Esophagus mucosa (tissue), 1 donor: ENCODE results near the gene PRSS8. TPM values are rescaled to one million over a fixed set of nuclear protein-coding genes. Genes with fewer than 3 reads are reported as not detected.
A peak's percentile ranks its signal among the peaks of the same experiment; 100 is the strongest.
"Not testable (repeated sequence)": the region's sequence is repeated elsewhere in the genome, so short reads cannot be mapped to it uniquely, and the experiment has no call there.

Source experiments
- ATAC-seq: fragments of 200-7000 bp; cut with Tn5 transposase; one replicate; pipeline ENCODE4 v1.9.1; 2020
- total RNA-seq: library from RNA; stranded (reverse); gene quantifications from one replicate; pipeline ENCODE4 v1.2.4, GENCODE V29; 2023
- donor health status: DM: yes; HTN: yes; CAD: no.

The PRSS8 gene
- total RNA-seq, 1 donor from 2014 or later = 59.3 TPM

DNA sequence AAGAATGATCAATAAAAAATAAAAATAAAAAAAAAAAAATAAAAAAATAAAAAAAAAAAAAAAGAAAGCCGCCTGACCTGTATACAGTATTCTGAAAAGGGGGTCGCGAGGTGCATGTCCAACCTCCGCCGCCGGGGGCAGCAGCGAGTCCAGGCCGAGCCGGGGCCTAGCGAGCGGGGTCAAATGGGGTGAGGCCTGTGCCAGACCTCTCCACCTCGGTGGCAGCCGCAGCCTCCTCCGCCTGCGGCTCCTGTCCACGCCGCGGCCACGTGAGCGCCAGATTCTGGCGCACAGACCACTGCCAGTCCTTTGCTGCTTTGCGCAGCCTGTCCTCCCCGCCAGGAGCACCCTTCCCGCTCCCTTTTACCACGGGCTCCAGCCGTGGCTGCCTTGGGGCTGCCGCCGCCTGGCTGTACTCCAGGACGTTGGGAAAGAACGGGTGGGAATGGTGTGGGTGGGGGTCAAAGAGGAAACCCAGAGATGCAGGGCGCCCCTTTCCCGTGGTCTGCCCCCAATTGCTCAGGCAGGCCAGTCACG lies 29.8 kb downstream of the PRSS8 start:
- peak; percentile 69 for ATAC-seq

- ATAC-seq = not testable (repeated sequence)
These were observed 34.5 kb downstream of the PRSS8 start for GRCh38 chr16:31100876-31101641.

DNA sequence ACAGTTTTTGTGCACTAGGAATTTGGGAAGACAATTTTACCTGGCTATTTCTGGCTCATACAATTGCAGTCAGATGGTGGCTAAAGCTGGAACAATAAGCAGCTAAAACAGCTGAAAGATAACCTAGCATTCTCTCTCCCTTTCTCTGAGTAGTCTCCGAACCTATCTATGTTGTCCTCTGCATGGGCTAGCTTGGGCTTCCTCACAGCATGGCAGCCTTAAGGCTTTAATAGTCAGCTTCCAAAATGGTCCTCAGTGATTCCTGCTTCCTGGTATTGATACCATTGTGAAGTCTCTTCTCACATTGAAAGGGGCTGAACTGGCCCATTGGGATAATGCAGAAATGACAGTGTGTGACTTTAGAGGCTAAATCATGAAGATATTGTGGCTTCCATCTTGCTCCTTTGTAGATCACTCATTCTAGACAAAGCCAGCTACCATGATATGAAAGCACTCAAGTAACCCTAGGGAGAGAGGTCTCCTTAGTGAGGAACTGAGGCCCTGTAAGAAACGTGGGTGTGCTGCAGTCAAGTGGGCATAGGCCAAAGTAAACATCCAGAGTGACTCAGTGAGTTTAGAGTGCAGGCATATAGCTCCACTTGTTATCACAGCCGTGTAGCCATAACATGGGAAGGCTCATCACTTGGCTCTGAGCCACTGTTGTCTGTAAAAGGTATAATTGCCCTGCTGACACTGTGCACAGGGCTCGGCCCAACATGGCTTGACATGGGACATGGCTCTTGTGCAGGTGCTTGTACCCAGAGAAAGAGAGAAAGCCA lies 35.5 kb downstream of the PRSS8 start:
- no peak for ATAC-seq

DNA sequence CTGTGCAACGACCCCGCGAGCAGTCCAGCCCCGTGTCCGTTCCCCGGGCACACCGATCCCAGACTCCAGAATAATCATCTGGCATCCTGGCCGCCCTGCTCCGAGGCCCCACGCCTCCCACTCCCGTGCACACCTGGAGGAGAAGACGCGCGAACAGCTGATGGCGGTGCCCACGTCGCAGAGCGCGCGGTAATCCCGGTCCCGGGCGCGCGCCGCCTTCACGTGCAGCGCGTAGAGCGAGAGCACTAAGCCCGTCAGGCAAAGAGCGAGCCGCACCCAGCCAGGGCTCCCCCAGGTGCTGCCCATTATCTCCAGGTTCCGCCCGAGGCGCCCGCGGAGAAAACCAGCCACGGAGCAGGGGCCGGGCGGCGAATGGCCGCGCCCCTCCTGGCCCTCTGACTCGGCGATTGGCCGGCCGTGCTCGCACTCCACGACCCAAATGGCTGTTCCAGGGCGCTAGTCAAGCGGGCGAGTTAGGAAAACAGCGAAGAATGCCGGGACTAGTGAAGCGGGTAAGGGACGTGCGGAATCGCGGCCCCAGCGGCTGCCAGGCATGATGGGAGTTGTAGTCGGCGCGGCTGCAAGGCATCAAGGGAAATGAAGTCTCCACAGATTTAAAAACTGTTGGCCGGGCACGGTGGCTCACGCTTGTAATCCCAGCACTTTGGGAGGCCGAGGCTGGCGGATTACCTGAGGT lies 41.0 kb downstream of the PRSS8 start, which contains the start of gene VKORC1:
Gene VKORC1 (minus strand): TSS at position 374 of the 697 bp plus-strand sequence. CDS start 68 bp downstream, at position 306.
- ATAC-seq = peak; percentile 92

- peak; percentile 2 for ATAC-seq
These were observed 41.5 kb downstream of the PRSS8 start for GRCh38 chr16:31094088-31094423.

GRCh38 chr16:31093132-31093703 lies 42.3 kb downstream of the PRSS8 start:
- ATAC-seq = no peak

GRCh38 chr16:31092330-31092729 lies 43.2 kb downstream of the PRSS8 start:
- ATAC-seq = no peak

- ATAC-seq = no peak
These were observed 45.0 kb downstream of the PRSS8 start for GRCh38 chr16:31090540-31090939.

DNA sequence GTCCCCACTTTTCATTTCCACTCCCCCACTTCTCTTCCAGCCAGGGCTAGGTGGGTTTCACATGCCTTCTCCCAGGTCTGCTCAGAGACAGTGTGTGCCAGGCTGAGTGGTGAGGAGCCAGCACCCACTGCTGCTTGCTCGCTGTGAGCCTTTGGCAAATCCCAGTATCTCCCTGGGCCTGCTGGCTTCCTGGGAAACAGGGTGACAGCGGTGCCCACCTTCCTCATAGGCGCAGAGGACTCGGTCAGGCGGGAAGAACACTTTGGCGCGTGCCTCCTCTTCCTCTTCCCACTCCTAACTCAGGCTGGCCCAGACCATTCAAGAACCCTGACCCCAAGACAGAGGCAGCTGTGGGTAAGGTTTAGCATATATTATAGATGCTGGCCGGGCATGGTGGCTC lies 46.3 kb downstream of the PRSS8 start:
- ATAC-seq = no peak

DNA sequence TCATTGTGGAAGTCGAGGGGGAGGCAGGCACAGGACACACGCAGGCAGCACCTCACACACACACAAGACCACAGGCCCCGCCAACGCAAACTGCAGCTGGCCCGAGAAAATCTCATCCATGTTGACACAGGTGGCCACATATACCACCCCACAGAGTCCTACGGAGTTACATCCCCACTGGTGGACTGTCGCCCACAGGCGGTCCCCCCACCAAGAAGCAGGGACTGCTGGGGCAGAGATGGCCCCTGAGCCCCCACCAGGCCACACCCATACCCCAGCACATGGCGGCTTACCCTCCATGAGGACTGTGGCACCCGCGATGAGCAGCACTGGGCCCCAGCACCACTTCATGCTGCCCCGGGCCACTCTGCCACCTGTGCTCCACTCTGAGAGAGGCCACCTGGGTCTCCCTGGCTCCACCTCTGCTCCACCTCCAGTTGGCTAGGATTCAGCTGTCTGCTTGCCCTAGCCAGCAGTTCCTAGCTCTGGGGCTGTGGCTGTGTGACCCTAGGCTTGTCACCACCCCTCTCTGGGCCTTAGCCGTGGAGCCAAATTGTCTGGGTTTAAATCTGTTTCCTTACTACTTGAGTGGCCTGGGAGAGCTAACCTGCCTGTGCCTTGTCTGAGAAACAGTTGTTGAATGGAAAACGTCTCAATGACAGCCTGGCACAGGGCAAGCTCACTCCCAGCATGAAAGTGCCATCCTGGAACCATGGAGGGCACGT lies 46.9 kb downstream of the PRSS8 start, which contains the start of gene PRSS53:
Gene PRSS53 (minus strand): TSS at position 485 of the 725 bp plus-strand sequence. CDS start 134 bp downstream, at position 351.
- no peak for ATAC-seq

GRCh38 chr16:31087971-31088370 lies 47.6 kb downstream of the PRSS8 start:
- ATAC-seq = no peak

DNA sequence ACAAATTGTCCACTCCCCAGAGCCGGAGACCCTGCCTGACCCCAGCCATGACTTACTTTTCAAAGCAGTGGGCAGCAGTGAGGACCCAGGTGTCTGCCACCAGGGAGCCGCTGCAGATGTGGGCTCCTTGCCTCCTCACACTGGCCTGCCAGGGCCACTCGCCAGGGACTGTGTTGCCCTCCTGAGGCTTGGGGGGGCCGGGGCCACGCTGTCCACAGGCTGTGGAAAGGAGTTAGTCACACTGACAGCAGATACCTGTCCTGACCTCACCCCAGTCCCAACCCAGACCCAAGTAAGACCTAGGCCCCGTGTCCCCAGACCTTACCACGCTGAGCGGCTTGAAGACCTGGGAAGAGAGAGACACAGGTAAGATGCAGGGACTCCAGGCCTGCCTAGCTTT lies 48.0 kb downstream of the PRSS8 start:
- ATAC-seq = no peak

- no peak for ATAC-seq
These were observed 49.0 kb downstream of the PRSS8 start for GRCh38 chr16:31086629-31086906.

DNA sequence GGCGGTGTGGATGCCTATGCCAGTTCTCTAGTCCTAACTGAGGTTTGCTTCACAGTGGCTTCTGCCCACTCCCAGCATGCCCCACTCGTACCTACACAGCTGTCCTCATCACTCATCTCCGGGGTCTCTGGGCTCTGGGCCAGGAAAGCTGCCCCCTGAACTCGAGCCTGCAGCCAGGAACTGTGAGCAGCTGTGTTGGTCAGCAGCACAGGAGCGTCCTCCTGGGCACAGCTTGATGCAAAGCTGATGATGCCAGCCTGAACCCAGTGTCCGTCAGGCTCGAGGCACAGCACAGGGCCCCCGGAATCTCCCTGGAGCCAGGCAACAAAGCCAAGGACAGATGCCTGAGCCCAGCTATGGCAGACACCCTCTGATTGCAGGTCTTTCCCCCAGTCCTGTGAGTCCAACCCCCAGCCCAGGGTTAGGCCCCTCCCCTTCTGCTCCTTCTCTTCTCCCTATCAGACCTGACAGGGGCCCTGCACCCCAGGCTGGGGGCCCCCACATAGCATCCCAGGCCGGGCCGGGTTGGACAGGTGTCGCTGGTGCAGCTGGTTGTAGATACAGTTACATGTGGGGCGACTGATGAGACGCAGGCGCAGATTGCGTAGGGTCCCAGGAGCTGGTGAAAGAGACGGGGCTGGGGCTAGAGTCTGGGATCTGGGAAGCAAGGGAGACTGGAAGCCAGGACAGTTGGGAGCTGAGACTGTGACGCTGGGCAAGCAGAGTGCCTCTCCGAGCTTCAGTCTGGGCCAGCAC lies 49.5 kb downstream of the PRSS8 start:
- ATAC-seq = no peak

DNA sequence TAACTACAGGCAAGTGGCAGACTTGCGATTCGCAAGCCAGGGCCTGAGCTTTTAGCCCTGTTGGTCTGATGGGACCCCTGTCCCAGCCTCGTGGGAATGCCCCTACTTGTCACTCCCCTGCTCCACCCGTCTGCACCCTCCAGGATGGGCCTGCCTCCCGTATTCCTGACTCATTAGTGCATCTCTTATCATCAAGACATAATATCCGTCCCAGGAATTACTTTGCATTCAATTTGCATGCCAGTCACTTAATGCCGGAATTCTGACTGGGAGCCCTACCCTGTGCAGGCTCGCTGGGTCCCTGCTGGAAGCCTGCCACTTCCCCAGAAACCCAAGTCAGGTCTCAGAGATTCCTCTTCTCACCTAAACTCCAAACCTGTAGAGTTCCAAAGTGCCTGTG lies 50.1 kb downstream of the PRSS8 start:
- no peak for ATAC-seq

- no peak for ATAC-seq
These were observed 50.8 kb downstream of the PRSS8 start for GRCh38 chr16:31084584-31085302.

DNA sequence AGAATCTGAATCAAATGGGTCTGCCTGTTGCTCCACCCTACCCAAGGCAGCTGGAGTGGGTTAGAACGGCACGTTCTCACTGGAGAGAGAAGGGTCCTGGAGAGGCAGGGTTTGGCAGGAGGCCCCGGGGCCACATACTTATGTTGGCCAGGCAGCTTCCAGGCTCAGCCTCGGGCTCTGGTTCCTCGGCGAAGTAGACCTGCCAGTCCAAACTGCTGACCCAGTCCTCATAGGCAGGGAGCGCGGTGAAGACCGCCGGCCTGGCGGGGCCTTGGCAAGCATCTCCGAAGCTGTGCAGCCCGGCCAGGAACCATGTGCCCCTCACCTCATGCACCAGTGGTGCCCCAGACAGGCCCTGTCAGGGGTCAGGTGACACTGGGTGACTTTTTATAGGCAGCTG lies 51.5 kb downstream of the PRSS8 start:
- no peak for ATAC-seq

GRCh38 chr16:31083556-31083955 lies 52.0 kb downstream of the PRSS8 start:
- ATAC-seq = no peak

DNA sequence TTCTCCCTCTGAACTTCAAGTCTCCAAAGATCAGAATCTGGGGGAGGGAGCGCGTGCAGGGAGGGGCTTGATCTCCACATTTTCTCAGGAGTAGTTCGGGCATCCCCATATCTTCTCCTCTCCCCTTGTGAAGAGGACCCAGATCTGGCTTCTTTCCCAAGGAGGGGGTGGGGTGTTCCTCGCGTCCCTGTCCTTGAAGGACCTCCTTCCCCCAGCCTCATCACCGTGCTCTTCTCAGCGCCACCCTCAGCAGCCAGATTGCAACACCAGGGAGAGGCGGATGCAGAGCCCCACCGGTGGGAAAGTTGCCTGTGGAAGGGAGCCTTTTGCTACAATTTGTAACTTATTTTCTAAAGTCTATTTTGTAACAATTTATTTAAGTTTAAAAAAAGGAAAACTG lies 52.4 kb downstream of the PRSS8 start:
- no peak for ATAC-seq

DNA sequence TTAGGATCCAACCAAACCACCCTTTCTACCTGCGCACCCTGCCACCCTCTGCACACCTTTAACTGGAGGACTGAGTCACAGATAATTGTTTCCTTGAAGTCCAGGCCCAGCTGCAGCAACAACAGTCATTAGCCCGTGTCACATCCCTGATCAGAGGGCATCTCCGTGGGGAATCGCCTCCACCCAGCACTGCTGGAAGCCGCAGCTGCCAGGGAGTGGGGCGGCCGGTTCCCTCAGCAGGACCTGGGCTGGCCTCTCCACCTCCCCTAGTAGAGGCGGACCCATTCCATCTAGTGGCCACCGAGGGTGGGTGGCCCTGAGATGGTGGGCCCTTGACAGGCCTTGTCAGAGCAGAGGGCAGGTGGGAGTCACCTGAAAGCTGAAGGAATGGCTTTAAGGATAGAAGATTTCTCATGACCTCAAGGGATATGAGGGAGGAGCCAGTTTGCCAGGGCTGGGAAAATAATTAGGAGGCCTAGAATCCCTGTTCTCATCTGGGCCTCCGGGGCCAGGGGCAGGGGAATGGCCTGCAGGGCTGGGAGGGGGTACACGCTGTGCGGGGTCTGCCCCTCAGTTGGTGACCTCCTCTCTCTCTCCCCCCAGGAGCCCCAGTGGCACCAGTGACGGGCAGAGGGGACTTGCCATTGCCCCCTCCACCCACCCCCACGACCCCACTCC lies 53.0 kb downstream of the PRSS8 start:
- ATAC-seq = peak; percentile 17
